HG03108 (cell line): Measurements from ENCODE around the gene GFI1B.
"Not testable (repeated sequence)": the region's sequence is repeated elsewhere in the genome, so short reads cannot be mapped to it uniquely, and the experiment has no call there.

Source experiments
- ATAC-seq: cut with Tn5 transposase; IDR thresholded peaks from one replicate; pipeline ENCODE4 v1.9.1; 2021; ENCODE audit warnings: moderate library complexity; ENCODE audit not compliant: unreplicated experiment

GFI1B gene

GRCh38 chr9:132990781-132991180 lies 12.3 kb downstream of the GFI1B start:
- no peak for ATAC-seq

GRCh38 chr9:132991351-132992300 lies 13.1 kb downstream of the GFI1B start:
- no peak for ATAC-seq

GRCh38 chr9:132993511-132993939 lies 15.0 kb downstream of the GFI1B start:
- ATAC-seq, result no peak

- no peak for ATAC-seq
Measured at GRCh38 chr9:132994410-132995120, 16.1 kb downstream of the GFI1B start.

DNA sequence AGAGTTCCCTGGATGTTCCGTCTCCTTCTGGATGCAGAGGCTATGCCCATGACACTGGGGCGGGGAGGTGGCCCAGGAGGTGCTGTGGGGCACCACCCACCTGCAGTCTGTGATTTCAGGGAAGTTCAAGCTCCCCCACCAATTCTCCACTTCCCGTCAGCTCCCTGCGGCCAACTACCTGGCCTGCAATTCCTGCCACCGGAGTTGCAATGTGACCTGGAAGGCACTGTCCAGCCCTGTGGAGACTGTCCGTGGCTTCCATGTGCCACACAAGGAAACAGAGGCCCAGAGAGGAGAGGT lies 16.6 kb downstream of the GFI1B start:
- ATAC-seq, result no peak

- no peak for ATAC-seq
Measured at GRCh38 chr9:132995879-132996278, 17.4 kb downstream of the GFI1B start.

- no peak for ATAC-seq
Measured at GRCh38 chr9:132996526-132996925, 18.0 kb downstream of the GFI1B start.

DNA sequence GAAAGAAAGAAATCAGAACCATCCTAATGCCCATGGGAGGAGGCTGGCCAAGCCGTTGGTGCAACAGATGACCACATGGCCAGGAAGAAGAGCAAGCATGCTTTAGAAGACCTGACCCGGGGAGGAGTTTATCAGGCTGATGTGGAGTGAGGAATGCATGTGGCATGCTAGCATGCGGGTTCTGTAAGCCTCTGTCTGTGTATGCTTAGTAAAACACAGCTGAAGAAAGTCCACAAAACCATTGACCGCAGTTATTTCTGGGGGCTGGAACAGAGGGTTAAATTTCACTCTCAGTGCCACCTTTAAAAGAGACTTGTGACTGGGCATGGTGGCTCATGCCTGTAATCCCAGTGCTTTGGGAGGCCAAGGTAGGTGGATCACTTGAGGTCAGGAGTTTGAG lies 19.1 kb downstream of the GFI1B start:
- ATAC-seq, result no peak

- ATAC-seq, result not testable (repeated sequence)
Measured at GRCh38 chr9:132998221-132998620, 19.7 kb downstream of the GFI1B start.

- ATAC-seq, result no peak
Measured at GRCh38 chr9:132998831-132999635, 20.5 kb downstream of the GFI1B start.

DNA sequence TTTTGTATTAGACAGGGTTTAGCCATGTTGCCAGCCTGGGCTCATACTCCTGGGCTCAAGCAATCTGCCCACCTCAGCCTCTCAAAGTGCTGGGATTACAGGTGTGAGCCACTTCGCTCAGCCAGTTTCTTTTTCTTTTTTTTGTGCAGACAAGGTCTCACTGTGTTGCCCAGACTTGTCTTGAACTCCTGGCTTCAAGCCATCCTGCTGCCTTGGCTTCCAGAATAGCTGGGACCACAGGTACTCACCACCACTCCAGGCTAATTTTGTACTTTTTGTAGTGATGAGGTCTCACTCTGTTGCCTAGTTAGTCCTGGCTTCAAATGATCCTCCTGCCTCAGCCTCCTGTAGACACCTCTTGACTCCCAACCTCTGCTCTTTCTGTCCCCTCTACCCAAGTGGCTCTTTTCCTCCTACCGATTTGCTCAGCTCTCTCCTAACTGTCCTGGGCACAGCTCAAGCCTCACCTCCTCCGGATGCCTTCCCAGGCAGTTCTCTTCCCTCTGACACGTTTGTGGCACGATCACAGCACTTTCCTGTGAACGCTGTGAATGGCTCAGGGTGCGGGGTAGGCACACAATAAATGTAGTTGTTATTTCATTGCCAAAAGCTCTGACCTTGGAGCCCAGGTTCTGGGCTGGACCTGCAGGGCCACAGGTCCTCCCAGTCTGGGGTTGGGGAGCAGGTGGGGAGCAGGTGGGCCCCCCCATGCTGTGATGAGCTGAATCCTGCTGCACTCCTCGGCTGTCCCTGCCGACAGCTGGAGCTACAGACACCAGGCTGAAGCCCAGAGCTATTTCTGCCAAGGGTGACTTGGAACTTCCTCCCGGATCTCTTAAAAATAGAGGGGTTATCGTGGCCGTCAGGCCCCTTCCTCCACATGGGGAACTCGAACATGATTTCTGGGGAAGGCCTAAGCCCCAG lies 23.9 kb downstream of the GFI1B start:
- no peak for ATAC-seq

DNA sequence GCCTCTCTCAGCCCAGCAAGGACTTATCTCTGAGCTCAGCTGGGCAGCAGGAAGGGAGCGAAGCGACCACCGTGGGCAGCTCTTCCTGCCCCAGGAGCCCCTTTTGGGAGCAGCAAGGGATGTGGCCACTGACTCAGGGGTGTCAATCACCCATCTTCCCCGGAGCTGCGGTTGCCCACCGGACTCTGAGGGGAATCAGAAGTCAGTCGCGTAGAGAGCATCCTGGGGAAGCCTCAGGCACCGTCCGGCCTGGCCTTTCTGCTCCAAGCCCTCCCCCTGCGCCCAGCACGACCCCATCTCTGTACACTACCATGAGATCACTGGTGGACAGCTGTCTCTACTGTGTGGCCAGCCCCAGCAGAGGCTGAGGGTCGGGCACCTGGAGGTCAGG lies 24.6 kb downstream of the GFI1B start:
- ATAC-seq, result no peak

DNA sequence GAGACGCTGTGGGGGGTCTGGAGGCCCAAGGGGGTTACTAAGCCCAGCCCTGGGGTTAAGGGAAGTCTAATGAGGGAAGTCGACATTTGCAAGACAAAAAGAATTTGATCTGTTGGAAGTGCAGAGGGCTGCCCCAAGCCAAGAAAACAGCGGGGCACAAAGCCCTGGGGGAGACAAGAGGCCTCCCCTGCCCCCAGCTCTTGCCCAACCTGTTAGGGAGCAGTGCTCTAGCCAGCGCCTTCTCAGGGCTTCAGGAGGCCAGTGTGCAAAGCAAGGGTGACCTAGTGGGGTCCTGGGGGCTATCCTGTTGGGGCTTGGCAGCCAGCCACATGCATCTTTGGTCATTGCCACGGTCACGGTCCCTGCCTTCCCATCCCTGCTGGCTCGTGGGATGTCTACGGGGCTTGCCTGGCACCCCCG lies 25.2 kb downstream of the GFI1B start:
- ATAC-seq, result no peak

GRCh38 chr9:133004091-133004998 lies 25.9 kb downstream of the GFI1B start:
- no peak for ATAC-seq

- no peak for ATAC-seq
Measured at GRCh38 chr9:133004999-133005760, 26.7 kb downstream of the GFI1B start.

DNA sequence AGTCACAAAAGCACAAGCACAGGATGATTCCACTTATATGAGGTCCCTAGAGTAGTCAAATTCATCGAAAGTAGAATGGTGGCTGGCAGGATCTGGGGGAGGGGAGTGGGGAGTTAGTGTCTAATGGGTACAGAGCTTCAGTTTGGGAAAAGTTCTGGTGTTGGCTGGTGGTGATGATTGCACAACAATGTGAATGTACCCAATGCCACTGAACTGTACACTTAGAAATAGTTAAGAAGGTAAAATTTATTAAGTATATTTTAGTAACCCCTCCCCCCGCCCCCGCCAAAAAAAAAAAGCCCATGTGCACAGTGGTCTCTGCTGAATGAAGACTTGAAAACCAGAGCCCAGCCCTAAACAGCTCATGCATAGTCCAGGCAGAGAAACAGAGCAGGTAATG lies 27.5 kb downstream of the GFI1B start:
- no peak for ATAC-seq

DNA sequence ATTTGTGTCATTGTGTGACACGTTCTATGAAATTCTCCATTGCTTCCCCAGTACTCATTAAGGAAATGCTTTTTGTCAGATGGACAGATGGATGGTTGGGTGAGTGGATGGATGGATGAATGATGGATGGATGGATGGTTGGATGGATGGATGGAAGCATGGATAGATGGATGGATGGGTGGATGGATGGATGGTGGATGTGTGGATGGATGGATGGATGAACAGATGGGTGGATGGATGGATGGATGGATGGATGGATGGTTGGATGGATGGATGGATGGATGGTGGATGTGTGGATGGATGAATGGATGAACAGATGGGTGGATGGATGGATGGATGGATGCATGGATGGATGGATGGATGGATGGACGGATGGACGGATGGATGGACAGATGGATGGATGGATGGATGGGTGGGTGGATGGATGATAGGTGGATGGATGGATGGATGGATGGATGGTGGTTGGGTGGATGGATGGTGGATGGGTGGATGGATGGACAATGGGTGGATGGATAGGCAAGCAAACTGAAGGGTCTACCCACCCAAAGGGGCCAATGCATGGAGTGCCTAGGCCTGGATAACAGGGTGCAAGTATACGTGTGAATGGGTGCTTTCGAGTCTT lies 28.3 kb downstream of the GFI1B start:
- ATAC-seq, result no peak

DNA sequence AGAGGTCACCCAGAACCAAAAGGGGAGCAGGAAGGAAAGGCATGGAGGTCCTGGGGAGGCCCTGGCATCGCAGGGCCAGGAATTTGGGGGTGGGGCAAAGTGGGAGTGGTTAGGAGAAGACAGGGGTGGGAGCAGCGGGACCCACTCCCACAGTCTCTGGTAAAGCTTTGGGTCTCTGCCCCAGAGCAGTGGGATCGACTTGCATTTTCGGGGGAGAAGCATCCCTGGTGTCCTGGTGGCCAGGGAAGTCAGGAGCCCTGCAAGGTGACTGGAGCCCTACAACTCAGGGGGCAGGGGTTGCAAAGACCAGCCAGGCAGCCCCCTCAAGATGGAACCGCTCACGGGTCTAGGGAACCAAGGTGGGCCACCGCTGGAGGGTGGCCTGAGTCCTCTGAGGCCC lies 29.9 kb downstream of the GFI1B start:
- ATAC-seq, result no peak
